Gastrocnemius medialis (tissue), 4 donors: ENCODE measurements around the gene SMARCC1.

Experiments
- POLR2A ChIP-seq, 2 donors: fragments of 450-650 bp; IDR thresholded peaks; one replicate each; pipeline ENCODE4 v1.6.1; 2017; ENCODE audit warnings: antibody characterized with exemption in 2 of 2, mild to moderate bottlenecking in 2 of 2, moderate library complexity in 2 of 2
- TF ChIP-seq, protein P1 (sequence below), 5 experiments: fragments of 450-650 bp in 3 of 5; fragments of 200-600 bp in 2 of 5; sonication (generic) in 2 of 5; IDR thresholded peaks in 4 of 5; conservative IDR thresholded peaks in 1 of 5; 1 replicate in 4 of 5; 2 replicates in 1 of 5; pipeline ENCODE4 v1.5.1; 2016 to 2019; ENCODE audit warnings: antibody characterized with exemption in 5 of 5, mild to moderate bottlenecking in 3 of 5, moderate library complexity in 3 of 5

- TF ChIP-seq, protein P1, sequence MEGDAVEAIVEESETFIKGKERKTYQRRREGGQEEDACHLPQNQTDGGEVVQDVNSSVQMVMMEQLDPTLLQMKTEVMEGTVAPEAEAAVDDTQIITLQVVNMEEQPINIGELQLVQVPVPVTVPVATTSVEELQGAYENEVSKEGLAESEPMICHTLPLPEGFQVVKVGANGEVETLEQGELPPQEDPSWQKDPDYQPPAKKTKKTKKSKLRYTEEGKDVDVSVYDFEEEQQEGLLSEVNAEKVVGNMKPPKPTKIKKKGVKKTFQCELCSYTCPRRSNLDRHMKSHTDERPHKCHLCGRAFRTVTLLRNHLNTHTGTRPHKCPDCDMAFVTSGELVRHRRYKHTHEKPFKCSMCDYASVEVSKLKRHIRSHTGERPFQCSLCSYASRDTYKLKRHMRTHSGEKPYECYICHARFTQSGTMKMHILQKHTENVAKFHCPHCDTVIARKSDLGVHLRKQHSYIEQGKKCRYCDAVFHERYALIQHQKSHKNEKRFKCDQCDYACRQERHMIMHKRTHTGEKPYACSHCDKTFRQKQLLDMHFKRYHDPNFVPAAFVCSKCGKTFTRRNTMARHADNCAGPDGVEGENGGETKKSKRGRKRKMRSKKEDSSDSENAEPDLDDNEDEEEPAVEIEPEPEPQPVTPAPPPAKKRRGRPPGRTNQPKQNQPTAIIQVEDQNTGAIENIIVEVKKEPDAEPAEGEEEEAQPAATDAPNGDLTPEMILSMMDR (IDR thresholded peaks at IDR 0.05 in 4 of 5, conservative IDR thresholded peaks at IDR 0.05 in 1 of 5): no peak
- TF ChIP-seq POLR2A (IDR thresholded peaks at IDR 0.05): no peak
These were observed 168.0 kb downstream of the SMARCC1 start for GRCh38 chr3:47613722-47614121.
